ENCODE data around the gene PEX11A.

Gene PEX11A

GRCh38 chr15:89652666-89653065, 37.9 kb downstream of the PEX11A start:
- Histone ChIP-seq H4K20me1 (ENCODE audit: insufficient read depth, low read length) (no peaks in the 10 kb centered on the region), H3K27ac (ENCODE audit: low read length) (no peak overlapping the region), H2AFZ (ENCODE audit: low read length) (no peak overlapping the region), H3K4me1 (ENCODE audit: low read length) (peaks cover 13% of the 10 kb centered on the region), H3K9me2 (replicated peaks; ENCODE audit: insufficient read depth, low read length) (no peaks in the 10 kb centered on the region), H3K4me3 (ENCODE audit: low read length) (no peak overlapping the region), H3K4me2 (ENCODE audit: low read depth, low read length) (no peak overlapping the region), H3K36me3 (replicated peaks; ENCODE audit: insufficient read depth, low read length) (no peaks in the 10 kb centered on the region), H3K79me2 (ENCODE audit: low read length) (no peaks in the 10 kb centered on the region), H3K9ac (ENCODE audit: low read length) (no peak overlapping the region), H3K27me3 (replicated peaks; ENCODE audit: insufficient read depth, low read length) (no peaks in the 10 kb centered on the region), H3F3A (ENCODE audit: insufficient read depth, low read length) (peaks cover 11% of the 10 kb centered on the region), H3K9me3 (replicated peaks; ENCODE audit: insufficient read depth, low read length) (no peaks in the 10 kb centered on the region)
- TF ChIP-seq EZH2phosphoT487 (IDR thresholded peaks at IDR 0.05; ENCODE audit: low read length) (no peak), EZH2 (optimal IDR thresholded peaks at IDR 0.05; ENCODE audit: low read depth, low read length) (no peak)
- TF ChIP-seq, protein P1, sequence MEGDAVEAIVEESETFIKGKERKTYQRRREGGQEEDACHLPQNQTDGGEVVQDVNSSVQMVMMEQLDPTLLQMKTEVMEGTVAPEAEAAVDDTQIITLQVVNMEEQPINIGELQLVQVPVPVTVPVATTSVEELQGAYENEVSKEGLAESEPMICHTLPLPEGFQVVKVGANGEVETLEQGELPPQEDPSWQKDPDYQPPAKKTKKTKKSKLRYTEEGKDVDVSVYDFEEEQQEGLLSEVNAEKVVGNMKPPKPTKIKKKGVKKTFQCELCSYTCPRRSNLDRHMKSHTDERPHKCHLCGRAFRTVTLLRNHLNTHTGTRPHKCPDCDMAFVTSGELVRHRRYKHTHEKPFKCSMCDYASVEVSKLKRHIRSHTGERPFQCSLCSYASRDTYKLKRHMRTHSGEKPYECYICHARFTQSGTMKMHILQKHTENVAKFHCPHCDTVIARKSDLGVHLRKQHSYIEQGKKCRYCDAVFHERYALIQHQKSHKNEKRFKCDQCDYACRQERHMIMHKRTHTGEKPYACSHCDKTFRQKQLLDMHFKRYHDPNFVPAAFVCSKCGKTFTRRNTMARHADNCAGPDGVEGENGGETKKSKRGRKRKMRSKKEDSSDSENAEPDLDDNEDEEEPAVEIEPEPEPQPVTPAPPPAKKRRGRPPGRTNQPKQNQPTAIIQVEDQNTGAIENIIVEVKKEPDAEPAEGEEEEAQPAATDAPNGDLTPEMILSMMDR (IDR thresholded peaks at IDR 0.05; ENCODE audit: low read length), result no peak
- no peak for DNase-seq

GRCh38 chr15:89652131-89652530, 38.4 kb downstream of the PEX11A start:
- peaks cover 17% of the 10 kb centered on the region for H3K4me1 ChIP-seq (ENCODE audit: low read length)
- H3K9me2 ChIP-seq (replicated peaks; ENCODE audit: insufficient read depth, low read length), result no peaks in the 10 kb centered on the region
- no peaks in the 10 kb centered on the region for H3K9me3 ChIP-seq (replicated peaks; ENCODE audit: insufficient read depth, low read length)
- H3F3A ChIP-seq (ENCODE audit: insufficient read depth, low read length), result peaks cover 11% of the 10 kb centered on the region
- no peaks in the 10 kb centered on the region for H3K79me2 ChIP-seq (ENCODE audit: low read length)
- no peak overlapping the region for H2AFZ ChIP-seq (ENCODE audit: low read length)
- H3K27me3 ChIP-seq (replicated peaks; ENCODE audit: insufficient read depth, low read length), result no peaks in the 10 kb centered on the region
- no peak overlapping the region for H3K9ac ChIP-seq (ENCODE audit: low read length)
- H3K27ac ChIP-seq (ENCODE audit: low read length), result no peak overlapping the region
- H3K4me3 ChIP-seq (ENCODE audit: low read length), result no peak overlapping the region
- DNase-seq, result no peak
- H3K4me2 ChIP-seq (ENCODE audit: low read depth, low read length), result no peak overlapping the region
- H3K36me3 ChIP-seq (replicated peaks; ENCODE audit: insufficient read depth, low read length), result no peaks in the 10 kb centered on the region
- no peaks in the 10 kb centered on the region for H4K20me1 ChIP-seq (ENCODE audit: insufficient read depth, low read length)
- no peak for TF ChIP-seq EZH2phosphoT487 (IDR thresholded peaks at IDR 0.05; ENCODE audit: low read length)
- TF ChIP-seq, protein P1 (IDR thresholded peaks at IDR 0.05; ENCODE audit: low read length), result no peak
- no peak for TF ChIP-seq EZH2 (optimal IDR thresholded peaks at IDR 0.05; ENCODE audit: low read depth, low read length)

- no peaks in the 10 kb centered on the region for H3K27me3 ChIP-seq (replicated peaks; ENCODE audit: insufficient read depth, low read length)
- H3K9me3 ChIP-seq (replicated peaks; ENCODE audit: insufficient read depth, low read length), result no peaks in the 10 kb centered on the region
- no peaks in the 10 kb centered on the region for H3K9me2 ChIP-seq (replicated peaks; ENCODE audit: insufficient read depth, low read length)
- peaks cover 3% of the 10 kb centered on the region; the same call in 1 of the 2 replicates for H3K4me1 ChIP-seq (ENCODE audit: low read length)
- DNase-seq, result no peak
- H3K9ac ChIP-seq (ENCODE audit: low read length), result no peak overlapping the region
- H3F3A ChIP-seq (ENCODE audit: insufficient read depth, low read length), result no peaks in the 10 kb centered on the region
- no peak overlapping the region for H3K27ac ChIP-seq (ENCODE audit: low read length)
- no peaks in the 10 kb centered on the region for H4K20me1 ChIP-seq (ENCODE audit: insufficient read depth, low read length)
- TF ChIP-seq, protein P1 (IDR thresholded peaks at IDR 0.05; ENCODE audit: low read length), result no peak
- TF ChIP-seq EZH2 (optimal IDR thresholded peaks at IDR 0.05; ENCODE audit: low read depth, low read length) (no peak), EZH2phosphoT487 (IDR thresholded peaks at IDR 0.05; ENCODE audit: low read length) (no peak)
- H3K4me2 ChIP-seq (ENCODE audit: low read depth, low read length), result no peak overlapping the region
- H3K36me3 ChIP-seq (replicated peaks; ENCODE audit: insufficient read depth, low read length), result no peaks in the 10 kb centered on the region
- H3K4me3 ChIP-seq (ENCODE audit: low read length), result no peak overlapping the region
- no peaks in the 10 kb centered on the region for H3K79me2 ChIP-seq (ENCODE audit: low read length)
- H2AFZ ChIP-seq (ENCODE audit: low read length), result no peak overlapping the region
These were observed 40.8 kb downstream of the PEX11A start for GRCh38 chr15:89649716-89650115.

Measured in MM.1S (cell line).